Rectal smooth muscle tissue (tissue), 1 donor: ENCODE data around the gene ADAMTS16.

ENCODE experiments used
- H3K27ac ChIP-seq: one replicate; pipeline ENCODE4 v1.7.0; 2013; ENCODE audit warnings: low read depth, low read length, inconsistent platforms
- H3K27me3 ChIP-seq: one replicate; pipeline ENCODE4 v1.7.0; 2013; ENCODE audit warnings: low read length; ENCODE audit not compliant: control insufficient read depth, insufficient read depth
- H3K36me3 ChIP-seq: one replicate; pipeline ENCODE4 v1.7.0; 2013; ENCODE audit warnings: low read length; ENCODE audit not compliant: control insufficient read depth, insufficient read depth
- H3K4me1 ChIP-seq: one replicate; pipeline ENCODE4 v1.7.0; 2013; ENCODE audit warnings: low read length; ENCODE audit not compliant: control insufficient read depth, insufficient read depth
- H3K4me3 ChIP-seq: one replicate; pipeline ENCODE4 v1.7.0; 2013; ENCODE audit warnings: low read length
- H3K9ac ChIP-seq: one replicate; pipeline ENCODE4 v1.7.0; 2013; ENCODE audit warnings: low read length

The ADAMTS16 gene

GRCh38 chr5:5288201-5288600 lies 148.1 kb downstream of the ADAMTS16 start:
- Histone ChIP-seq H3K27ac (no peak overlapping the region), H3K4me1 (no peaks in the 10 kb centered on the region), H3K4me3 (no peak overlapping the region), H3K36me3 (no peaks in the 10 kb centered on the region), H3K9ac (no peak overlapping the region), H3K27me3 (no peaks in the 10 kb centered on the region)

DNA sequence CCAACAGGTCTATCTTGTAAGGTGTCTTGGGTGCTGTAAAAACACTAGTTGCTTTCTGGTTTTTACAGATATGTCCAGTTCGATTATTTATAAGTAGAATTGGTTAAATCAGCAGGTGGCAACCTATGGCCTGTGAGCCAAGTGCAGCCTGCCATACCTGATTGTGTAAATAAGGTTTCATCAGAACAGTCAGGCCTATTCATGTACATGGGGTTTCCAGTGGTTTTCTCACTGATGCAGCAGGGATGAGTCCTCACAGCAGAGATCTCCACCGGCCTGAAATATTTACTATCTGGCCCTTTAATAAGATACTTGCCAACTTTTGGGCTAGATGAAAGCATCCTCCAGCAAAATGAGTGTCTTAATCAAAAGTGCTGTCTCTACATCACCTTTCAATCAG lies 149.4 kb downstream of the ADAMTS16 start:
- H3K9ac ChIP-seq, result no peak overlapping the region
- no peaks in the 10 kb centered on the region for H3K36me3 ChIP-seq
- H3K27ac ChIP-seq, result no peak overlapping the region
- no peak overlapping the region for H3K4me3 ChIP-seq
- no peaks in the 10 kb centered on the region for H3K4me1 ChIP-seq
- H3K27me3 ChIP-seq, result no peaks in the 10 kb centered on the region

- H3K4me3 ChIP-seq, result no peak overlapping the region
- H3K27ac ChIP-seq, result no peak overlapping the region
- no peaks in the 10 kb centered on the region for H3K27me3 ChIP-seq
- no peaks in the 10 kb centered on the region for H3K4me1 ChIP-seq
- no peaks in the 10 kb centered on the region for H3K36me3 ChIP-seq
- no peak overlapping the region for H3K9ac ChIP-seq
Observed at GRCh38 chr5:5290674-5291334, 150.7 kb downstream of the ADAMTS16 start.

GRCh38 chr5:5291357-5291756 lies 151.2 kb downstream of the ADAMTS16 start:
- Histone ChIP-seq H3K36me3 (no peaks in the 10 kb centered on the region), H3K4me1 (no peaks in the 10 kb centered on the region), H3K4me3 (no peak overlapping the region), H3K9ac (no peak overlapping the region), H3K27me3 (no peaks in the 10 kb centered on the region), H3K27ac (no peak overlapping the region)

DNA sequence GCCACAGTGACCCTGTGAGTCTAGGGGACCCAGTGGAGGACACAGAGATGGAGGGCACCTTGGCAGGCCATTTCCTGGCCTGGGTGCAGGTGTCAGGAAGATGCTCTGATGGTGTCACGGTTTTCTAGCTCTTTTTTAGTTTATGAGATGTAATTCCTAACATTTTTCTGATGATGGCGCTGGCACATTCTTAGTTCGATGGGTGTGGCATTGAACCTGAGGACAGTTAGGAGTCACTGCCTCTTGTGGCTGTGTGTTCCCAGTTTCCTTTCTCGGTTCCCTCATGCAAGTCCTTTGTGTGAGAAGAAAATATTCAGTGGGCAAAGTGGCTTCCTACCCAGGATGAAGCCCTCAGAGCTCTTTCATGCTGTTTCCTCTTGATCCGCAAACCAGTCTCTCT lies 152.9 kb downstream of the ADAMTS16 start:
- H3K4me3 ChIP-seq, result no peak overlapping the region
- no peak overlapping the region for H3K9ac ChIP-seq
- H3K27me3 ChIP-seq, result no peaks in the 10 kb centered on the region
- H3K27ac ChIP-seq, result no peak overlapping the region
- no peaks in the 10 kb centered on the region for H3K36me3 ChIP-seq
- H3K4me1 ChIP-seq, result no peaks in the 10 kb centered on the region

- no peak overlapping the region for H3K4me3 ChIP-seq
- no peaks in the 10 kb centered on the region for H3K4me1 ChIP-seq
- H3K27me3 ChIP-seq, result no peaks in the 10 kb centered on the region
- H3K27ac ChIP-seq, result no peak overlapping the region
- no peak overlapping the region for H3K9ac ChIP-seq
- H3K36me3 ChIP-seq, result no peaks in the 10 kb centered on the region
Observed at GRCh38 chr5:5294429-5294828, 154.3 kb downstream of the ADAMTS16 start.

DNA sequence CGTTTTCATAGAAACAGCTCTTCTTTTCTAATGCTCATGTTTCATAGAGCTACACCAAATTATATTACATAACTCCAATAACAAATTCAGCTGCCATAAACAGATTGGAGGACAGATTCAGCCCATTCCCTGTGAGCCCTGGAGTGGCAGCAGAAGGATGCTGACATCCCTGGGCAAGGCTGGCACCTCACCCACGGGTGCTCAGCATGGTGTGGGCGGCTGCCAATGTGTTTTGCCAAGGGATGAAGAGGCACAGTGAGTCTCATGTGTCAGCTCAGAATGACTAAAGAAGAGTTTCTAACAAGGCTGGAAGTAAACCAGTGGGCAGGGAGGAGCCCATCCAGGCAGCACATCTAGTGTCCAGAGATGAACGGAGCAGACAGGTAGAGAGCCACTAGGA lies 155.2 kb downstream of the ADAMTS16 start:
- no peaks in the 10 kb centered on the region for H3K4me1 ChIP-seq
- H3K36me3 ChIP-seq, result no peaks in the 10 kb centered on the region
- no peaks in the 10 kb centered on the region for H3K27me3 ChIP-seq
- no peak overlapping the region for H3K4me3 ChIP-seq
- H3K9ac ChIP-seq, result no peak overlapping the region
- no peak overlapping the region for H3K27ac ChIP-seq

- H3K4me1 ChIP-seq, result no peaks in the 10 kb centered on the region
- H3K36me3 ChIP-seq, result no peaks in the 10 kb centered on the region
Observed at GRCh38 chr5:5296051-5296450, 155.9 kb downstream of the ADAMTS16 start.

GRCh38 chr5:5297432-5298067 lies 157.4 kb downstream of the ADAMTS16 start:
- no peaks in the 10 kb centered on the region for H3K36me3 ChIP-seq
- H3K27ac ChIP-seq, result no peak overlapping the region
- no peaks in the 10 kb centered on the region for H3K4me1 ChIP-seq
- H3K4me3 ChIP-seq, result no peak overlapping the region
- H3K27me3 ChIP-seq, result no peaks in the 10 kb centered on the region
- H3K9ac ChIP-seq, result no peak overlapping the region

More at GRCh38 chr5:5296051-5296450, 155.9 kb downstream of the ADAMTS16 start:
- Histone ChIP-seq H3K27me3 (no peaks in the 10 kb centered on the region), H3K9ac (no peak overlapping the region), H3K4me3 (no peak overlapping the region), H3K27ac (no peak overlapping the region)

GRCh38 chr5:5298068-5298633 lies 158.0 kb downstream of the ADAMTS16 start:
- Histone ChIP-seq H3K36me3 (no peaks in the 10 kb centered on the region), H3K27ac (no peak overlapping the region), H3K4me3 (no peak overlapping the region)

GRCh38 chr5:5298841-5299541 lies 158.9 kb downstream of the ADAMTS16 start:
- no peaks in the 10 kb centered on the region for H3K27me3 ChIP-seq
- no peaks in the 10 kb centered on the region for H3K4me1 ChIP-seq
- no peak overlapping the region for H3K4me3 ChIP-seq
- H3K27ac ChIP-seq, result no peak overlapping the region
- H3K9ac ChIP-seq, result no peak overlapping the region
- no peaks in the 10 kb centered on the region for H3K36me3 ChIP-seq

More at GRCh38 chr5:5298068-5298633, 158.0 kb downstream of the ADAMTS16 start:
- Histone ChIP-seq H3K4me1 (no peaks in the 10 kb centered on the region), H3K27me3 (no peaks in the 10 kb centered on the region), H3K9ac (no peak overlapping the region)

- Histone ChIP-seq H3K27ac (no peak overlapping the region), H3K4me1 (no peaks in the 10 kb centered on the region), H3K36me3 (no peaks in the 10 kb centered on the region), H3K4me3 (no peak overlapping the region), H3K9ac (no peak overlapping the region), H3K27me3 (no peaks in the 10 kb centered on the region)
Observed at GRCh38 chr5:5301176-5301575, 161.0 kb downstream of the ADAMTS16 start.
